Measurements from ENCODE around the gene CSF1. TPM values are rescaled to one million over a fixed set of nuclear protein-coding genes. Genes with fewer than 3 reads are reported as not detected.

CSF1 gene
- total and polyA plus RNA-seq, 2 experiments from 2014 or later, result 60.0 to 67.9 TPM

DNA sequence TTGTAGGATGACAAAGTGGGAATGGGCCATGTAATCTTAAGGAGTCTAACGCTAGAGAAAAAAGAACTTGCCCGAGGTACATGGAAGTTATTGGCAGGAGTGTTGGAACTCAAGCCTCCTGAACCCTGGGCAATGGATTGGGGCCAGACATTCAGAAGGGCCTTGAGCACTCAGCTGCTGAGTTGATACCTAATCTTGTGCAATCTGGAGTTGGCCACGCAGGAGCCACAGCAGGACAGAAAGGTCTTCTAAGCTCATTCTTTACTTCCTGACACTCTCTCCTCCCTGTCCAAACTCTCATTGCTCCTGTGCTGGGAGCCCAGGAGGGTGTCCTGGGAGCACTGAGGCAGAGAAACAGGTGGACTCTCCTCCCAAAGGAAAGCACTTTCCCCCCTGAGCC lies 25.1 kb upstream of the CSF1 start:
- H3K4me3 ChIP-seq, result no peak overlapping the region

GRCh38 chr1:109886827-109887226 lies 23.8 kb upstream of the CSF1 start:
- no peaks in the 10 kb centered on the region for H3K4me1 ChIP-seq (ENCODE audit: insufficient read depth)
- TF ChIP-seq EZH2phosphoT487 (IDR thresholded peaks at IDR 0.05; ENCODE audit: insufficient read depth, low read depth) (no peak), EZH2 (IDR thresholded peaks at IDR 0.05; ENCODE audit: insufficient read depth, poor library complexity, severe bottlenecking) (no peak)
- H3K4me2 ChIP-seq (ENCODE audit: unreplicated experiment), result no peak overlapping the region
- H3F3A ChIP-seq (ENCODE audit: insufficient read depth), result no peaks in the 10 kb centered on the region
- H3K9me3 ChIP-seq (ENCODE audit: low read depth), result no peaks in the 10 kb centered on the region
- in situ Hi-C loops (cut with MboI), result no loop called here
- H3K36me3 ChIP-seq (ENCODE audit: low read depth), result no peaks in the 10 kb centered on the region
- H4K20me1 ChIP-seq (ENCODE audit: insufficient read depth), result no peaks in the 10 kb centered on the region
- H3K79me2 ChIP-seq (ENCODE audit: insufficient read depth), result no peaks in the 10 kb centered on the region
- no peaks in the 10 kb centered on the region for H3K27me3 ChIP-seq (replicated peaks; ENCODE audit: insufficient read depth)
- H3K4me3 ChIP-seq, result no peak overlapping the region
- 73 to 75% methylated on average over 5 of the region's 5 CpGs for WGBS, 2 experiments (ENCODE audit: low coverage in 1 of 2, low lambda C conversion rate in 2 of 2, missing lambda C conversion rate in 2 of 2)
- no peak overlapping the region for H3K9ac ChIP-seq
- no peak for DNase-seq
- H3K9me2 ChIP-seq (ENCODE audit: insufficient read depth), result no peaks in the 10 kb centered on the region
- H3K27ac ChIP-seq, result no peak overlapping the region
- H2AFZ ChIP-seq, result no peak overlapping the region

More for the DNA sequence above, 25.1 kb upstream of the CSF1 start:
- H3K9me3 ChIP-seq (ENCODE audit: low read depth), result no peaks in the 10 kb centered on the region
- no peaks in the 10 kb centered on the region for H3K27me3 ChIP-seq (replicated peaks; ENCODE audit: insufficient read depth)
- no peak overlapping the region for H3K9ac ChIP-seq
- H3K27ac ChIP-seq, result no peak overlapping the region
- no peaks in the 10 kb centered on the region for H3F3A ChIP-seq (ENCODE audit: insufficient read depth)
- no peak overlapping the region for H3K4me2 ChIP-seq (ENCODE audit: unreplicated experiment)
- H3K79me2 ChIP-seq (ENCODE audit: insufficient read depth), result no peaks in the 10 kb centered on the region
- 93 to 94% methylated on average over 3 of the region's 3 CpGs for WGBS, 2 experiments (ENCODE audit: low coverage in 1 of 2, low lambda C conversion rate in 2 of 2, missing lambda C conversion rate in 2 of 2)
- no peak for DNase-seq
- H2AFZ ChIP-seq, result no peak overlapping the region
- TF ChIP-seq EZH2 (IDR thresholded peaks at IDR 0.05; ENCODE audit: insufficient read depth, poor library complexity, severe bottlenecking), result no peak
- no peak for TF ChIP-seq EZH2phosphoT487 (IDR thresholded peaks at IDR 0.05; ENCODE audit: insufficient read depth, low read depth)
- H4K20me1 ChIP-seq (ENCODE audit: insufficient read depth), result no peaks in the 10 kb centered on the region
- no peaks in the 10 kb centered on the region for H3K4me1 ChIP-seq (ENCODE audit: insufficient read depth)
- no peaks in the 10 kb centered on the region for H3K9me2 ChIP-seq (ENCODE audit: insufficient read depth)
- no peaks in the 10 kb centered on the region for H3K36me3 ChIP-seq (ENCODE audit: low read depth)
- in situ Hi-C loops (cut with MboI), result no loop called here

GRCh38 chr1:109887271-109887670 lies 23.4 kb upstream of the CSF1 start:
- H3F3A ChIP-seq (ENCODE audit: insufficient read depth), result no peaks in the 10 kb centered on the region
- no peak overlapping the region for H3K9ac ChIP-seq
- no peaks in the 10 kb centered on the region for H3K36me3 ChIP-seq (ENCODE audit: low read depth)
- no peaks in the 10 kb centered on the region for H3K4me1 ChIP-seq (ENCODE audit: insufficient read depth)
- no peak overlapping the region for H3K4me3 ChIP-seq
- no peaks in the 10 kb centered on the region for H3K27me3 ChIP-seq (replicated peaks; ENCODE audit: insufficient read depth)
- whole genome bisulfite sequencing, 2 experiments (ENCODE audit: low coverage in 1 of 2, low lambda C conversion rate in 2 of 2, missing lambda C conversion rate in 2 of 2), result 78 to 80% methylated on average over 8 of the region's 8 CpGs
- H3K27ac ChIP-seq, result no peak overlapping the region
- TF ChIP-seq EZH2phosphoT487 (IDR thresholded peaks at IDR 0.05; ENCODE audit: insufficient read depth, low read depth), result no peak
- TF ChIP-seq EZH2 (IDR thresholded peaks at IDR 0.05; ENCODE audit: insufficient read depth, poor library complexity, severe bottlenecking), result no peak
- H3K4me2 ChIP-seq (ENCODE audit: unreplicated experiment), result no peak overlapping the region
- no peaks in the 10 kb centered on the region for H3K9me2 ChIP-seq (ENCODE audit: insufficient read depth)
- no peak overlapping the region for H2AFZ ChIP-seq
- no peaks in the 10 kb centered on the region for H4K20me1 ChIP-seq (ENCODE audit: insufficient read depth)
- no peaks in the 10 kb centered on the region for H3K79me2 ChIP-seq (ENCODE audit: insufficient read depth)
- H3K9me3 ChIP-seq (ENCODE audit: low read depth), result no peaks in the 10 kb centered on the region
- in situ Hi-C loops (cut with MboI), result no loop called here
- no peak for DNase-seq

GRCh38 chr1:109887884-109888283 lies 22.8 kb upstream of the CSF1 start:
- Histone ChIP-seq H3K27ac (no peak overlapping the region), H3K4me2 (ENCODE audit: unreplicated experiment) (no peak overlapping the region), H4K20me1 (ENCODE audit: insufficient read depth) (no peaks in the 10 kb centered on the region), H3K9ac (no peak overlapping the region), H3K9me3 (ENCODE audit: low read depth) (no peaks in the 10 kb centered on the region), H3K4me1 (ENCODE audit: insufficient read depth) (no peaks in the 10 kb centered on the region), H3K9me2 (ENCODE audit: insufficient read depth) (no peaks in the 10 kb centered on the region), H2AFZ (no peak overlapping the region), H3K4me3 (no peak overlapping the region), H3K36me3 (ENCODE audit: low read depth) (no peaks in the 10 kb centered on the region), H3K27me3 (replicated peaks; ENCODE audit: insufficient read depth) (no peaks in the 10 kb centered on the region), H3K79me2 (ENCODE audit: insufficient read depth) (no peaks in the 10 kb centered on the region), H3F3A (ENCODE audit: insufficient read depth) (no peaks in the 10 kb centered on the region)
- TF ChIP-seq EZH2 (IDR thresholded peaks at IDR 0.05; ENCODE audit: insufficient read depth, poor library complexity, severe bottlenecking), result no peak
- no peak for TF ChIP-seq EZH2phosphoT487 (IDR thresholded peaks at IDR 0.05; ENCODE audit: insufficient read depth, low read depth)
- WGBS, 2 experiments (ENCODE audit: low coverage in 1 of 2, low lambda C conversion rate in 2 of 2, missing lambda C conversion rate in 2 of 2), result 89 to 95% methylated on average over 9 to 10 of the region's 10 CpGs
- no peak for DNase-seq
- in situ Hi-C loops (cut with MboI), result no loop called here

DNA sequence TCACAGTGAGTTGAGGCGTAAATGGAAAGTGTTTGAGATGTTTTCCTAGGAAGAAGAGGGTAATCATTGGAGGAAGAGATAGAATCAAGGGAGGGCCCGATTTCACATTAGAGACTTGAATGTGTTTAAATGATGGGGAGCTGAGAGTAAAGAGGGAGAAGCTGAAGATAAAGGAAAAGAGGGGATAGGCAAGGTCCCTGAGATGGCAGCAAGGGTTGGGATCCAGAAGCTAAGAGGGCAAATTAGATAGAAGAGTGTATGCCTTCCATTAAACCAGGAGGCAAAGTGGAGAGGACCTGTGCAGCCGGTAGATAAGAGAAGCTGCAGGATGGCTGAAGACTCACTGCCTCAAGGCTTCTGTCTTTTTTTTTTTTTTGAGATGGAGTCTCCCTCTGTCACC lies 21.6 kb upstream of the CSF1 start:
- no peaks in the 10 kb centered on the region for H3K9me3 ChIP-seq (ENCODE audit: low read depth)
- in situ Hi-C loops (cut with MboI), result no loop called here
- no peaks in the 10 kb centered on the region for H3K79me2 ChIP-seq (ENCODE audit: insufficient read depth)
- no peak overlapping the region for H3K9ac ChIP-seq
- H3K36me3 ChIP-seq (ENCODE audit: low read depth), result no peaks in the 10 kb centered on the region
- 91 to 94% methylated on average over 3 of the region's 3 CpGs for WGBS, 2 experiments (ENCODE audit: low coverage in 1 of 2, low lambda C conversion rate in 2 of 2, missing lambda C conversion rate in 2 of 2)
- no peak overlapping the region for H3K4me2 ChIP-seq (ENCODE audit: unreplicated experiment)
- H3F3A ChIP-seq (ENCODE audit: insufficient read depth), result no peaks in the 10 kb centered on the region
- no peaks in the 10 kb centered on the region for H4K20me1 ChIP-seq (ENCODE audit: insufficient read depth)
- H2AFZ ChIP-seq, result no peak overlapping the region
- no peaks in the 10 kb centered on the region for H3K4me1 ChIP-seq (ENCODE audit: insufficient read depth)
- no peaks in the 10 kb centered on the region for H3K27me3 ChIP-seq (replicated peaks; ENCODE audit: insufficient read depth)
- no peak overlapping the region for H3K27ac ChIP-seq
- TF ChIP-seq EZH2 (IDR thresholded peaks at IDR 0.05; ENCODE audit: insufficient read depth, poor library complexity, severe bottlenecking) (no peak), EZH2phosphoT487 (IDR thresholded peaks at IDR 0.05; ENCODE audit: insufficient read depth, low read depth) (no peak)
- no peak for DNase-seq
- no peaks in the 10 kb centered on the region for H3K9me2 ChIP-seq (ENCODE audit: insufficient read depth)
- H3K4me3 ChIP-seq, result no peak overlapping the region

Data from GM23248 (cell line).